Gastrocnemius medialis (tissue), 4 donors: ENCODE results near the gene FEN1.

Experiments
- POLR2A ChIP-seq, 2 donors: fragments of 450-650 bp; IDR thresholded peaks; one replicate each; pipeline ENCODE4 v1.6.1; 2017; ENCODE audit warnings: antibody characterized with exemption in 2 of 2, mild to moderate bottlenecking in 2 of 2, moderate library complexity in 2 of 2
- TF ChIP-seq, protein P1 (sequence below), 5 experiments: fragments of 450-650 bp in 3 of 5; fragments of 200-600 bp in 2 of 5; sonication (generic) in 2 of 5; IDR thresholded peaks in 4 of 5; conservative IDR thresholded peaks in 1 of 5; 1 replicate in 4 of 5; 2 replicates in 1 of 5; pipeline ENCODE4 v1.5.1; 2016 to 2019; ENCODE audit warnings: antibody characterized with exemption in 5 of 5, mild to moderate bottlenecking in 3 of 5, moderate library complexity in 3 of 5

- TF ChIP-seq, protein P1, sequence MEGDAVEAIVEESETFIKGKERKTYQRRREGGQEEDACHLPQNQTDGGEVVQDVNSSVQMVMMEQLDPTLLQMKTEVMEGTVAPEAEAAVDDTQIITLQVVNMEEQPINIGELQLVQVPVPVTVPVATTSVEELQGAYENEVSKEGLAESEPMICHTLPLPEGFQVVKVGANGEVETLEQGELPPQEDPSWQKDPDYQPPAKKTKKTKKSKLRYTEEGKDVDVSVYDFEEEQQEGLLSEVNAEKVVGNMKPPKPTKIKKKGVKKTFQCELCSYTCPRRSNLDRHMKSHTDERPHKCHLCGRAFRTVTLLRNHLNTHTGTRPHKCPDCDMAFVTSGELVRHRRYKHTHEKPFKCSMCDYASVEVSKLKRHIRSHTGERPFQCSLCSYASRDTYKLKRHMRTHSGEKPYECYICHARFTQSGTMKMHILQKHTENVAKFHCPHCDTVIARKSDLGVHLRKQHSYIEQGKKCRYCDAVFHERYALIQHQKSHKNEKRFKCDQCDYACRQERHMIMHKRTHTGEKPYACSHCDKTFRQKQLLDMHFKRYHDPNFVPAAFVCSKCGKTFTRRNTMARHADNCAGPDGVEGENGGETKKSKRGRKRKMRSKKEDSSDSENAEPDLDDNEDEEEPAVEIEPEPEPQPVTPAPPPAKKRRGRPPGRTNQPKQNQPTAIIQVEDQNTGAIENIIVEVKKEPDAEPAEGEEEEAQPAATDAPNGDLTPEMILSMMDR (IDR thresholded peaks at IDR 0.05 in 4 of 5, conservative IDR thresholded peaks at IDR 0.05 in 1 of 5), result no peak
- no peak for TF ChIP-seq POLR2A (IDR thresholded peaks at IDR 0.05)
Observed at GRCh38 chr11:61762798-61763197, 29.9 kb upstream of the FEN1 start.
